ENCODE results near the gene PLLP.

DNA sequence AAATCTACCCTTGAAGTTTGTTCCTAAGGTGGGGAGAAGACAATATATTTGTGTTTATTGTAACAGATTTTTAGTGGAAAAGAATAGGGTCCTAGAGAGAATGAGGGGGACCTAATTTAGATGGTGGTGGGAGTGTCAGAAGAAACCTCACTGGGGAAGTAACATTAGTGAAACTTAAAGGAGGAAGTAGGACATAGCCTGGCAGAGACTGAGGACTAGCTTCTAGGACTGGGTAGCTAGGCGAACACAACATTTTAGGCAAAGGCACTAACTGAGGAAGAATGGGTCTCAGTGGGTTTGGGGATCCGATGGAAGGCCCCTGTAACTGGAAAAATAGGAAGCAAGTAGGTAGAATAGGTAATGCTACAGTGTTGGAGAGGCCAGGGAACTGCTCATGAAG lies 43.6 kb downstream of the PLLP start:
- TF ChIP-seq POLR2A (IDR thresholded peaks at IDR 0.05; ENCODE audit: low read depth, low read length), result no peak
- TF ChIP-seq POLR2AphosphoS5 (IDR thresholded peaks at IDR 0.05; ENCODE audit: low read depth, low read length), result no peak
- TF ChIP-seq TAF1 (IDR thresholded peaks at IDR 0.05; ENCODE audit: borderline replicate concordance, low read depth, low read length), result no peak

Measured in GM12892 (cell line).